Neural cell (in vitro differentiated cells): ENCODE measurements around the gene JDP2. TPM values are rescaled to one million over a fixed set of nuclear protein-coding genes. Genes with fewer than 3 reads are reported as not detected.

Experiments
- H2AFZ ChIP-seq: fragments of 200-600, 300-800 bp; sonication (generic), shearing (Covaris generic); 2 replicates; pipeline ENCODE4 v1.6.0; 2014; ENCODE audit warnings: low read depth, mild to moderate bottlenecking, antibody characterized with exemption, low read length, moderate library complexity
- H3F3A ChIP-seq: fragments of 200-600 bp; shearing (Covaris generic); 2 replicates; pipeline ENCODE4 v1.6.1; 2016; ENCODE audit warnings: mild to moderate bottlenecking, moderate library complexity, mixed read lengths, antibody characterized with exemption, low read length; ENCODE audit not compliant: insufficient read depth, poor library complexity, severe bottlenecking
- H3K27ac ChIP-seq: fragments of 200-600, 300-800 bp; sonication (generic), shearing (Covaris generic); 2 replicates; pipeline ENCODE4 v1.5.1; 2014; ENCODE audit warnings: mild to moderate bottlenecking, low read length, moderate library complexity
- H3K27me3 ChIP-seq: fragments of 300-800, 200-600 bp; sonication (generic), shearing (Covaris generic); 2 replicates; pipeline ENCODE4 v1.6.0; 2014; ENCODE audit warnings: mild to moderate bottlenecking, low read depth, low read length, moderate library complexity; ENCODE audit not compliant: insufficient read depth
- H3K36me3 ChIP-seq: fragments of 300-800, 200-600 bp; sonication (generic), shearing (Covaris generic); 2 replicates; pipeline ENCODE4 v1.5.1; 2014; ENCODE audit warnings: mild to moderate bottlenecking, antibody characterized with exemption, low read length, moderate library complexity; ENCODE audit not compliant: insufficient read depth
- H3K4me2 ChIP-seq: fragments of 300-800, 200-600 bp; sonication (generic), shearing (Covaris generic); 2 replicates; pipeline ENCODE4 v1.6.0; 2014; ENCODE audit warnings: mild to moderate bottlenecking, low read length
- H3K4me3 ChIP-seq: fragments of 300-800, 200-600 bp; sonication (generic), shearing (Covaris generic); 2 replicates; pipeline ENCODE4 v1.5.1; 2014; ENCODE audit warnings: mild to moderate bottlenecking, low read length, moderate library complexity
- H3K79me2 ChIP-seq: fragments of 200-600 bp; shearing (Covaris generic); replicated peaks from 2 replicates; pipeline ENCODE4 v1.6.0; 2014; ENCODE audit warnings: mild to moderate bottlenecking, low read length, moderate library complexity; ENCODE audit not compliant: insufficient read depth
- H3K9ac ChIP-seq: fragments of 300-800, 200-600 bp; sonication (generic), shearing (Covaris generic); 2 replicates; pipeline ENCODE4 v1.6.1; 2016; ENCODE audit warnings: mild to moderate bottlenecking, low read length, mixed read lengths
- H3K9me2 ChIP-seq: fragments of 200-600 bp; shearing (Covaris generic); 2 replicates; pipeline ENCODE4 v1.6.1; 2016; ENCODE audit warnings: mild to moderate bottlenecking, low read length, mixed read lengths; ENCODE audit not compliant: insufficient read depth
- H3K9me3 ChIP-seq: fragments of 200-600, 300-800 bp; sonication (generic), shearing (Covaris generic); 2 replicates; pipeline ENCODE4 v1.6.1; 2016; ENCODE audit warnings: mild to moderate bottlenecking, mixed run types, low read length, moderate library complexity, mixed read lengths
- H4K20me1 ChIP-seq: fragments of 200-600 bp; shearing (Covaris generic); 2 replicates; pipeline ENCODE4 v1.6.1; 2016; ENCODE audit warnings: mild to moderate bottlenecking, mixed run types; ENCODE audit not compliant: insufficient read depth
- CTCF ChIP-seq: fragments of 450-650 bp; IDR thresholded peaks from 2 replicates; pipeline ENCODE4 v1.5.1; 2014; ENCODE audit warnings: antibody characterized with exemption, mild to moderate bottlenecking, moderate library complexity; ENCODE audit not compliant: poor library complexity, severe bottlenecking
- EP300 ChIP-seq: fragments of 450-650 bp; conservative IDR thresholded peaks from 2 replicates; pipeline ENCODE4 v1.6.1; 2014; ENCODE audit warnings: antibody characterized with exemption, mild to moderate bottlenecking, moderate library complexity; ENCODE audit not compliant: poor library complexity, severe bottlenecking
- EZH2 ChIP-seq: fragments of 200-600, 300-800 bp; shearing (Covaris generic), sonication (generic); IDR thresholded peaks from 2 replicates; pipeline ENCODE4 v1.6.1; 2014; ENCODE audit warnings: antibody characterized with exemption, low read length, borderline replicate concordance, mild to moderate bottlenecking; ENCODE audit not compliant: insufficient read depth, poor library complexity, severe bottlenecking
- MXI1 ChIP-seq: fragments of 450-650 bp; conservative IDR thresholded peaks from 2 replicates; pipeline ENCODE4 v1.6.1; 2014; ENCODE audit warnings: antibody characterized with exemption, mild to moderate bottlenecking; ENCODE audit not compliant: poor library complexity, severe bottlenecking
- POLR2AphosphoS5 ChIP-seq: IDR thresholded peaks from 2 replicates; pipeline ENCODE4 v1.6.1; 2012
- RAD21 ChIP-seq: fragments of 450-650 bp; conservative IDR thresholded peaks from 2 replicates; pipeline ENCODE4 v1.6.1; 2014; ENCODE audit warnings: antibody characterized with exemption, mild to moderate bottlenecking, moderate library complexity
- REST ChIP-seq: IDR thresholded peaks from 2 replicates; pipeline ENCODE4 v1.6.1; 2012; ENCODE audit warnings: borderline replicate concordance
- SMC3 ChIP-seq: fragments of 450-650 bp; conservative IDR thresholded peaks from 2 replicates; pipeline ENCODE4 v1.6.1; 2014; ENCODE audit warnings: antibody characterized with exemption, mild to moderate bottlenecking, moderate library complexity; ENCODE audit not compliant: poor library complexity
- TAF1 ChIP-seq: IDR thresholded peaks from 2 replicates; pipeline ENCODE4 v1.6.1; 2012; ENCODE audit warnings: low read depth
- polyA plus RNA-seq: library from polyadenylated mRNA; depleted of rRNA; stranded (reverse); fragments of >200 nt; gene quantifications from 2 replicates; pipeline ENCODE4 v1.2.3, GENCODE V29; 2014

JDP2 gene
- polyA plus RNA-seq, 1 donor from 2014 or later: 20.3 TPM

- H4K20me1 ChIP-seq: no peaks in the 10 kb centered on the region
- H3K27ac ChIP-seq: no peak overlapping the region
- no peaks in the 10 kb centered on the region for H3K9me2 ChIP-seq
- no peak overlapping the region for H3K4me2 ChIP-seq
- H3K27me3 ChIP-seq: no peaks in the 10 kb centered on the region
- no peaks in the 10 kb centered on the region for H3K79me2 ChIP-seq
- no peak for TF ChIP-seq TAF1
- no peak overlapping the region for H3K9ac ChIP-seq
- no peaks in the 10 kb centered on the region for H3K36me3 ChIP-seq
- H3K9me3 ChIP-seq: no peaks in the 10 kb centered on the region
- no peak overlapping the region for H3K4me3 ChIP-seq
- no peak overlapping the region for H2AFZ ChIP-seq
- H3F3A ChIP-seq: no peaks in the 10 kb centered on the region
Observed at GRCh38 chr14:75492832-75493591, 65.2 kb downstream of the JDP2 start.

GRCh38 chr14:75493592-75494087 is 65.8 kb downstream of the JDP2 start:
- Histone ChIP-seq H3K27ac (no peak overlapping the region), H2AFZ (no peak overlapping the region), H4K20me1 (no peaks in the 10 kb centered on the region), H3K4me2 (no peak overlapping the region), H3K9me2 (no peaks in the 10 kb centered on the region), H3K9me3 (no peaks in the 10 kb centered on the region), H3K79me2 (no peaks in the 10 kb centered on the region), H3K4me3 (no peak overlapping the region), H3K9ac (no peak overlapping the region), H3K36me3 (no peaks in the 10 kb centered on the region), H3K27me3 (no peaks in the 10 kb centered on the region), H3F3A (no peaks in the 10 kb centered on the region)
- no peak for TF ChIP-seq RAD21
- no peak for TF ChIP-seq REST
- no peak for TF ChIP-seq SMC3
- TF ChIP-seq CTCF: no peak
- no peak for TF ChIP-seq MXI1
- TF ChIP-seq EP300: no peak
- TF ChIP-seq POLR2AphosphoS5: no peak
- no peak for TF ChIP-seq TAF1
- TF ChIP-seq EZH2: no peak
